ENCODE results near the gene ATRN. TPM values are rescaled to one million over a fixed set of nuclear protein-coding genes. Genes with fewer than 3 reads are reported as not detected.

The ATRN gene
- total and polyA plus RNA-seq, 4 donors = 4.2 to 38.5 (median 21.2) TPM

DNA sequence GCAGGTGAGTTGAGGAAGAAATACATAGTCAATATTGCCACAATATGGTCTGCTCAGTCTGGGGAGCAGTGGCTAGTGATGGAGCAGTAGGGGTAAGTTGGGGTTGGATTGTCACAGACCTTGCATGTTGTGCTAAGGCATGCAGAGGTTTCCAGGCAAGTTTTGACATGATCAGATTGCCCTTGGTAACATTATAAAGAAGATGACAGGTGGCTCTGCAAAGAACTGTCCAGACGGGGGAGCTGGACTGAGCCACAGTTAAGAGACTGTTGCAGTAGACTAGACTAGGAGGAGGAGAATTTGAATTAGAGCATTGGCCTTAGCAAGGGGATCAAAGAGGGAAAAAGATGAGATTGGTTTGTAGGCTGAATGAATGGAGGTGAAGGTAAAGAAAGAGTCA lies 23.4 kb downstream of the ATRN start:
- H3K4me3 ChIP-seq = no peak overlapping the region

DNA sequence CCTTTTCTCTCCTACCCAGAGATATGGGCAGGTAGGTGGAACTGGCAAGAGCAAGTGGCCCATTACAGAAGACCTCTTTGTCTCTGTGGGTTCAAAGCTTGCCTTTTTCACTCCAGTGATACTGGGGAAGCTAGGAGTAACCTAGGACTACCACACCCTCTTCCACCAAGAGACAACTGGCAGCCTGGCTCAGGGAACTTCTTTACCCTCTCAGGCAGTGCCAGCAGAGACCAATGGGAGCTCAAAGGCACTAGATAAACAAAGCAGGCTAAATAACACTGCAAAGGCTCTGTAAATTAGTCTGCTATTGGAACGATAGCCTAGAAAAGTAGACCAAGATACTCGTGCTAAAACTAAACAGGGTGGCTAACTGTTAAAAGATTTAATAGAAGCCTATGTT lies 32.1 kb downstream of the ATRN start:
- Histone ChIP-seq H3K27ac (ENCODE audit: low read depth in 1 of 2, low read length in 1 of 2) (no peak overlapping the region), H3K9me3 (ENCODE audit: control insufficient read depth in 4 of 4, insufficient read depth in 3 of 4, low read length in 3 of 4) (no peaks in the 10 kb centered on the region), H3K27me3 (ENCODE audit: control insufficient read depth in 3 of 3, insufficient read depth in 3 of 3, low read length in 2 of 3) (no peaks in the 10 kb centered on the region), H3K9ac (ENCODE audit: insufficient read depth in 1 of 2, low read length in 2 of 2) (no peak overlapping the region), H3K4me1 (ENCODE audit: control insufficient read depth in 5 of 5, insufficient read depth in 5 of 5, low read length in 5 of 5) (peaks cover 0 to 2% (median 0%) of the 10 kb centered on the region in 5 donors), H3K36me3 (ENCODE audit: control insufficient read depth in 4 of 4, insufficient read depth in 4 of 4, low read length in 4 of 4) (no peaks in the 10 kb centered on the region), H3K4me3 (no peak overlapping the region)
- ATAC-seq (ENCODE audit: insufficient read depth, low FRiP score) = no peak
- 92 to 94% methylated on average over 2 of the region's 2 CpGs for WGBS, 2 donors
- TF ChIP-seq, protein P1, sequence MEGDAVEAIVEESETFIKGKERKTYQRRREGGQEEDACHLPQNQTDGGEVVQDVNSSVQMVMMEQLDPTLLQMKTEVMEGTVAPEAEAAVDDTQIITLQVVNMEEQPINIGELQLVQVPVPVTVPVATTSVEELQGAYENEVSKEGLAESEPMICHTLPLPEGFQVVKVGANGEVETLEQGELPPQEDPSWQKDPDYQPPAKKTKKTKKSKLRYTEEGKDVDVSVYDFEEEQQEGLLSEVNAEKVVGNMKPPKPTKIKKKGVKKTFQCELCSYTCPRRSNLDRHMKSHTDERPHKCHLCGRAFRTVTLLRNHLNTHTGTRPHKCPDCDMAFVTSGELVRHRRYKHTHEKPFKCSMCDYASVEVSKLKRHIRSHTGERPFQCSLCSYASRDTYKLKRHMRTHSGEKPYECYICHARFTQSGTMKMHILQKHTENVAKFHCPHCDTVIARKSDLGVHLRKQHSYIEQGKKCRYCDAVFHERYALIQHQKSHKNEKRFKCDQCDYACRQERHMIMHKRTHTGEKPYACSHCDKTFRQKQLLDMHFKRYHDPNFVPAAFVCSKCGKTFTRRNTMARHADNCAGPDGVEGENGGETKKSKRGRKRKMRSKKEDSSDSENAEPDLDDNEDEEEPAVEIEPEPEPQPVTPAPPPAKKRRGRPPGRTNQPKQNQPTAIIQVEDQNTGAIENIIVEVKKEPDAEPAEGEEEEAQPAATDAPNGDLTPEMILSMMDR (IDR thresholded peaks at IDR 0.05; ENCODE audit: control extremely low read depth, extremely low read depth) = no peak
- no peak for DNase-seq

More for the DNA sequence above, 23.4 kb downstream of the ATRN start:
- Histone ChIP-seq H3K27me3 (ENCODE audit: control insufficient read depth in 3 of 3, insufficient read depth in 3 of 3, low read length in 2 of 3) (no peaks in the 10 kb centered on the region), H3K9me3 (ENCODE audit: control insufficient read depth in 4 of 4, insufficient read depth in 3 of 4, low read length in 3 of 4) (peaks cover 0 to 5% (median 0%) of the 10 kb centered on the region in 4 donors), H3K9ac (ENCODE audit: insufficient read depth in 1 of 2, low read length in 2 of 2) (no peak overlapping the region), H3K36me3 (ENCODE audit: control insufficient read depth in 4 of 4, insufficient read depth in 4 of 4, low read length in 4 of 4) (peaks cover 0 to 5% (median 0%) of the 10 kb centered on the region in 4 donors), H3K4me1 (ENCODE audit: control insufficient read depth in 5 of 5, insufficient read depth in 5 of 5, low read length in 5 of 5) (peaks cover 0 to 4% (median 0%) of the 10 kb centered on the region in 5 donors), H3K27ac (ENCODE audit: low read depth in 1 of 2, low read length in 1 of 2) (no peak overlapping the region)
- TF ChIP-seq, protein P1 (IDR thresholded peaks at IDR 0.05; ENCODE audit: control extremely low read depth, extremely low read depth) = no peak
- 93 to 97% methylated on average over 1 of the region's 1 CpG for WGBS, 2 donors
- no peak for DNase-seq
- no peak for ATAC-seq (ENCODE audit: insufficient read depth, low FRiP score)

DNA sequence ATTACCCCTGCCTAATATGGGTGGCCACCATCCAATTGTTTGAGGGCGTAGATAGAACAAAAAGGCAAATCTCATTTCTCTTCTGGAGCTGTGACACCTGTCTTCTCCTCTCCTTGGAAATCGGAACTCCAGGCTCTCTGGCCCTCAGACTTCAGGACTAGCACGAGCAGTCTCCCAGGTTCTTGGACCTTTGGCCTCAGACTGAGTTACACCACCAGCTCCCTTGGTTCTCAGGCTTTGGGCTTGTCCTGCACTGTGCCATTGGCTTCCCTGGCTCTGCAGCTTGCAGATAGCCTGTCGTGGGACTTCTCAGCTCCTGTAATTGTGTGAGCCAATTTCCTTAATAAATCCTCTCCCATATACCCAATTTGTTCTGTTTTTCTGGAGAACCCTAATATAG lies 34.3 kb downstream of the ATRN start:
- ATAC-seq (ENCODE audit: insufficient read depth, low FRiP score) = no peak

More for the DNA sequence above, 34.3 kb downstream of the ATRN start:
- H3K36me3 ChIP-seq (ENCODE audit: control insufficient read depth in 4 of 4, insufficient read depth in 4 of 4, low read length in 4 of 4) = no peaks in the 10 kb centered on the region
- DNase-seq = no peak
- no peak overlapping the region for H3K4me3 ChIP-seq
- 96 to 97% methylated on average over 4 of the region's 4 CpGs for WGBS, 2 donors
- H3K9me3 ChIP-seq (ENCODE audit: control insufficient read depth in 4 of 4, insufficient read depth in 3 of 4, low read length in 3 of 4) = no peaks in the 10 kb centered on the region
- H3K27ac ChIP-seq (ENCODE audit: low read depth in 1 of 2, low read length in 1 of 2) = no peak overlapping the region
- no peak overlapping the region for H3K9ac ChIP-seq (ENCODE audit: insufficient read depth in 1 of 2, low read length in 2 of 2)
- no peaks in the 10 kb centered on the region for H3K27me3 ChIP-seq (ENCODE audit: control insufficient read depth in 3 of 3, insufficient read depth in 3 of 3, low read length in 2 of 3)
- peaks cover 0 to 3% (median 2%) of the 10 kb centered on the region in 5 donors for H3K4me1 ChIP-seq (ENCODE audit: control insufficient read depth in 5 of 5, insufficient read depth in 5 of 5, low read length in 5 of 5)
- TF ChIP-seq, protein P1 (IDR thresholded peaks at IDR 0.05; ENCODE audit: control extremely low read depth, extremely low read depth) = no peak

All from lung (tissue), 12 donors.